Measurements from ENCODE around the gene TREM2.

DNA sequence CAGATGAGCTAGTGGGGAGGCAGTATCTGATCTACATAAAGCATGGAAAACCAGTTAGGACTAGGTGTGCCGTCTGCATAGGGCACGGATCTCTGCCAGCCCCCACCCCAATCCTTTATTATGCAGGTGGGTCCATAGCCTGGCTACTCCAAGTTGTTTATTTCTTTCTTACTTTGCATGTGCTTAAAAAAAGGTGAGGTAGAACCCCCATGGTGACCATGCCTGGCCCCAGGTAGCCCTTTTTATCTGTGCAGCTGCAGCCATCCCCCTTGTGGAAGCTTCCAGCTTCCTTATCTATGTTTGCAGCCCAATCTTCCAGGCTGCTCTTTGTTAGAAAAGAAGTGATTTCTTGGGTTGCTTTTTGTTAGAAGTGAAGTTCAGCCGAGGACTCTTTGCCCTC lies 9.0 kb upstream of the TREM2 start:
- TF ChIP-seq POLR2A (IDR thresholded peaks at IDR 0.05): no peak
- TF ChIP-seq, protein P1, sequence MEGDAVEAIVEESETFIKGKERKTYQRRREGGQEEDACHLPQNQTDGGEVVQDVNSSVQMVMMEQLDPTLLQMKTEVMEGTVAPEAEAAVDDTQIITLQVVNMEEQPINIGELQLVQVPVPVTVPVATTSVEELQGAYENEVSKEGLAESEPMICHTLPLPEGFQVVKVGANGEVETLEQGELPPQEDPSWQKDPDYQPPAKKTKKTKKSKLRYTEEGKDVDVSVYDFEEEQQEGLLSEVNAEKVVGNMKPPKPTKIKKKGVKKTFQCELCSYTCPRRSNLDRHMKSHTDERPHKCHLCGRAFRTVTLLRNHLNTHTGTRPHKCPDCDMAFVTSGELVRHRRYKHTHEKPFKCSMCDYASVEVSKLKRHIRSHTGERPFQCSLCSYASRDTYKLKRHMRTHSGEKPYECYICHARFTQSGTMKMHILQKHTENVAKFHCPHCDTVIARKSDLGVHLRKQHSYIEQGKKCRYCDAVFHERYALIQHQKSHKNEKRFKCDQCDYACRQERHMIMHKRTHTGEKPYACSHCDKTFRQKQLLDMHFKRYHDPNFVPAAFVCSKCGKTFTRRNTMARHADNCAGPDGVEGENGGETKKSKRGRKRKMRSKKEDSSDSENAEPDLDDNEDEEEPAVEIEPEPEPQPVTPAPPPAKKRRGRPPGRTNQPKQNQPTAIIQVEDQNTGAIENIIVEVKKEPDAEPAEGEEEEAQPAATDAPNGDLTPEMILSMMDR (IDR thresholded peaks at IDR 0.05): no peak

All from body of pancreas (tissue), 4 donors.